Mucosa of rectum (tissue), 2 donors: ENCODE measurements around the gene SMG7.
"Not testable (repeated sequence)": the region's sequence is repeated elsewhere in the genome, so short reads cannot be mapped to it uniquely, and the experiment has no call there.

ENCODE experiments used
- H3K27ac ChIP-seq, 2 donors: one replicate each; pipeline ENCODE4 v1.7.0; 2013; ENCODE audit warnings: inconsistent platforms in 2 of 2, low read depth in 2 of 2, low read length in 2 of 2
- H3K27me3 ChIP-seq, 2 donors: one replicate each; pipeline ENCODE4 v1.7.0; 2013; ENCODE audit warnings: low read length in 2 of 2; ENCODE audit not compliant: control insufficient read depth in 2 of 2, insufficient read depth in 2 of 2
- H3K36me3 ChIP-seq, 2 donors: one replicate each; pipeline ENCODE4 v1.7.0; 2013; ENCODE audit warnings: low read length in 2 of 2; ENCODE audit not compliant: control insufficient read depth in 2 of 2, insufficient read depth in 2 of 2
- H3K4me1 ChIP-seq, 2 donors: one replicate each; pipeline ENCODE4 v1.7.0; 2013; ENCODE audit warnings: low read length in 2 of 2, mild to moderate bottlenecking in 1 of 2; ENCODE audit not compliant: control insufficient read depth in 2 of 2, insufficient read depth in 2 of 2
- H3K4me3 ChIP-seq, 2 donors: one replicate each; pipeline ENCODE4 v1.7.0; 2013; ENCODE audit warnings: low read length in 2 of 2
- H3K9ac ChIP-seq, 2 donors: one replicate each; pipeline ENCODE4 v1.7.0; 2013; ENCODE audit warnings: low read length in 2 of 2, low read depth in 1 of 2, mild to moderate bottlenecking in 1 of 2
- H3K9me3 ChIP-seq, 2 donors: one replicate each; pipeline ENCODE4 v1.7.0; 2013; ENCODE audit warnings: low read length in 2 of 2; ENCODE audit not compliant: control insufficient read depth in 2 of 2
- donor health status: healthy.
- donor health status: Normal muscosa, but diverticular disease.

Gene SMG7

GRCh38 chr1:183472488-183473216 is at the start of gene SMG7:
TSS of gene SMG7 (plus strand) at chr1:183472499. CDS start at chr1:183472621, 122 bp downstream.
- Histone ChIP-seq H3K4me3 (peak within 1 kb of the TSS; percentile 92 to 98), H3K27ac (peak within 1 kb of the TSS; percentile 97 to 98), H3K9me3 (no peaks in the 10 kb centered on the region), H3K4me1 (peaks cover 22 to 26% of the 10 kb centered on the region in 2 donors), H3K27me3 (no peaks in the 10 kb centered on the region), H3K36me3 (no peaks in the 10 kb centered on the region), H3K9ac (peak within 1 kb of the TSS; percentile 88 to 96)

GRCh38 chr1:183423541-183423940 is 48.8 kb upstream of the SMG7 start:
- H3K27ac ChIP-seq, result no peak overlapping the region
- H3K4me1 ChIP-seq, result no peaks in the 10 kb centered on the region
- no peak overlapping the region for H3K9ac ChIP-seq
- H3K4me3 ChIP-seq, result no peak overlapping the region
- H3K36me3 ChIP-seq, result no peaks in the 10 kb centered on the region
- H3K27me3 ChIP-seq, result peaks cover 4 to 5% of the 10 kb centered on the region in 2 donors
- no peaks in the 10 kb centered on the region for H3K9me3 ChIP-seq

GRCh38 chr1:183424691-183425090 is 47.6 kb upstream of the SMG7 start:
- H3K9ac ChIP-seq, result no peak overlapping the region
- no peak overlapping the region for H3K4me3 ChIP-seq
- no peaks in the 10 kb centered on the region for H3K9me3 ChIP-seq
- no peak overlapping the region for H3K27ac ChIP-seq
- no peaks in the 10 kb centered on the region for H3K36me3 ChIP-seq
- H3K4me1 ChIP-seq, result no peaks in the 10 kb centered on the region
- no peaks in the 10 kb centered on the region for H3K27me3 ChIP-seq

- not testable (repeated sequence) for H3K27me3 ChIP-seq, H3K4me1 ChIP-seq, H3K9ac ChIP-seq, H3K9me3 ChIP-seq, H3K27ac ChIP-seq, H3K4me3 ChIP-seq, H3K36me3 ChIP-seq
These were observed 44.7 kb upstream of the SMG7 start for GRCh38 chr1:183427591-183427990.

- no peak overlapping the region for H3K9ac ChIP-seq
- peaks cover 0 to 5% of the 10 kb centered on the region in 2 donors for H3K4me1 ChIP-seq
- no peaks in the 10 kb centered on the region for H3K9me3 ChIP-seq
- H3K4me3 ChIP-seq, result no peak overlapping the region
- H3K36me3 ChIP-seq, result no peaks in the 10 kb centered on the region
- peaks cover 0 to 4% of the 10 kb centered on the region in 2 donors for H3K27me3 ChIP-seq
- no peak overlapping the region for H3K27ac ChIP-seq
These were observed 40.3 kb upstream of the SMG7 start for GRCh38 chr1:183431840-183432547.

GRCh38 chr1:183432548-183432875 is 39.8 kb upstream of the SMG7 start:
- no peaks in the 10 kb centered on the region for H3K36me3 ChIP-seq
- peaks cover 0 to 5% of the 10 kb centered on the region in 2 donors for H3K4me1 ChIP-seq
- no peaks in the 10 kb centered on the region for H3K9me3 ChIP-seq
- no peak overlapping the region for H3K9ac ChIP-seq
- H3K4me3 ChIP-seq, result no peak overlapping the region
- H3K27me3 ChIP-seq, result peaks cover 0 to 4% of the 10 kb centered on the region in 2 donors
- H3K27ac ChIP-seq, result no peak overlapping the region

GRCh38 chr1:183433703-183434102 is 38.6 kb upstream of the SMG7 start:
- Histone ChIP-seq H3K36me3 (no peaks in the 10 kb centered on the region), H3K4me1 (peaks cover 0 to 5% of the 10 kb centered on the region in 2 donors), H3K9me3 (no peaks in the 10 kb centered on the region), H3K27ac (no peak overlapping the region), H3K9ac (no peak overlapping the region), H3K27me3 (peaks cover 0 to 4% of the 10 kb centered on the region in 2 donors), H3K4me3 (no peak overlapping the region)

- Histone ChIP-seq H3K27me3 (peaks cover 0 to 4% of the 10 kb centered on the region in 2 donors), H3K9ac (no peak overlapping the region), H3K27ac (no peak overlapping the region)
These were observed 36.8 kb upstream of the SMG7 start for GRCh38 chr1:183435497-183435896.

GRCh38 chr1:183438060-183438459 is 34.2 kb upstream of the SMG7 start:
- Histone ChIP-seq H3K36me3 (no peaks in the 10 kb centered on the region), H3K27me3 (peaks cover 0 to 4% of the 10 kb centered on the region in 2 donors), H3K4me3 (no peak overlapping the region), H3K4me1 (no peaks in the 10 kb centered on the region), H3K9me3 (no peaks in the 10 kb centered on the region), H3K27ac (no peak overlapping the region), H3K9ac (no peak overlapping the region)

More at GRCh38 chr1:183435497-183435896, 36.8 kb upstream of the SMG7 start:
- H3K4me1 ChIP-seq, result peaks cover 0 to 5% of the 10 kb centered on the region in 2 donors
- H3K9me3 ChIP-seq, result no peaks in the 10 kb centered on the region
- no peaks in the 10 kb centered on the region for H3K36me3 ChIP-seq
- no peak overlapping the region for H3K4me3 ChIP-seq

- no peaks in the 10 kb centered on the region for H3K4me1 ChIP-seq
- no peak overlapping the region for H3K27ac ChIP-seq
- H3K9me3 ChIP-seq, result no peaks in the 10 kb centered on the region
- no peaks in the 10 kb centered on the region for H3K36me3 ChIP-seq
- H3K9ac ChIP-seq, result no peak overlapping the region
- H3K27me3 ChIP-seq, result no peaks in the 10 kb centered on the region
- no peak overlapping the region for H3K4me3 ChIP-seq
These were observed 29.3 kb upstream of the SMG7 start for GRCh38 chr1:183443011-183443410.
